GM06990 (cell line): ENCODE data around the gene TUBB4A.

Experiments used
- DNase-seq: peaks from one replicate; pipeline ENCODE4 v3.0.0-alpha.2; 2011; ENCODE audit not compliant: insufficient read length; ENCODE audit errors: extremely low read depth
- H3K27me3 ChIP-seq: replicated peaks from 2 replicates; pipeline ENCODE4 v1.6.0; 2011; ENCODE audit warnings: low read length; ENCODE audit not compliant: control insufficient read depth, insufficient read depth
- H3K36me3 ChIP-seq: 2 replicates; pipeline ENCODE4 v1.5.1; 2011; ENCODE audit warnings: low read length; ENCODE audit not compliant: control insufficient read depth, insufficient read depth
- H3K4me3 ChIP-seq: replicated peaks from 2 replicates; pipeline ENCODE4 v1.5.1; 2011; ENCODE audit warnings: low read depth, mild to moderate bottlenecking, control low read depth, low read length
- TF ChIP-seq, protein P1 (sequence below): IDR thresholded peaks from 2 replicates; pipeline ENCODE4 v1.5.1; 2011; ENCODE audit warnings: low read length, control low read depth, mild to moderate bottlenecking, inconsistent platforms; ENCODE audit not compliant: insufficient read depth, poor library complexity, severe bottlenecking

The TUBB4A gene

DNA sequence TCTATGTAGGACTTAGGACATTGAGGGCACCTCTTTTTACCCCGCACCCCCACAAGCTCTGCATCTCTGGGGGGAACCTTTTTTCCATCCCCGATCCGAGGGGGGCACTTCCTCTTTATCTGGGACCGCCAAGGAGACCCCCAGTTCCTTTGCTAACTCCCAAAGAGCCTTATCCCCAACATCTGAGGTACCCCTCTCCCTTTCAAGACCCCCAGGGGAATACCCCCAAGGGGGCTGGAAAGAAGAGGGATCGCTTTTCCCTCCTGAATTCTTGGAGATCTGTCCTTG lies 29.8 kb upstream of the TUBB4A start:
- DNase-seq: no peak
- TF ChIP-seq, protein P1, sequence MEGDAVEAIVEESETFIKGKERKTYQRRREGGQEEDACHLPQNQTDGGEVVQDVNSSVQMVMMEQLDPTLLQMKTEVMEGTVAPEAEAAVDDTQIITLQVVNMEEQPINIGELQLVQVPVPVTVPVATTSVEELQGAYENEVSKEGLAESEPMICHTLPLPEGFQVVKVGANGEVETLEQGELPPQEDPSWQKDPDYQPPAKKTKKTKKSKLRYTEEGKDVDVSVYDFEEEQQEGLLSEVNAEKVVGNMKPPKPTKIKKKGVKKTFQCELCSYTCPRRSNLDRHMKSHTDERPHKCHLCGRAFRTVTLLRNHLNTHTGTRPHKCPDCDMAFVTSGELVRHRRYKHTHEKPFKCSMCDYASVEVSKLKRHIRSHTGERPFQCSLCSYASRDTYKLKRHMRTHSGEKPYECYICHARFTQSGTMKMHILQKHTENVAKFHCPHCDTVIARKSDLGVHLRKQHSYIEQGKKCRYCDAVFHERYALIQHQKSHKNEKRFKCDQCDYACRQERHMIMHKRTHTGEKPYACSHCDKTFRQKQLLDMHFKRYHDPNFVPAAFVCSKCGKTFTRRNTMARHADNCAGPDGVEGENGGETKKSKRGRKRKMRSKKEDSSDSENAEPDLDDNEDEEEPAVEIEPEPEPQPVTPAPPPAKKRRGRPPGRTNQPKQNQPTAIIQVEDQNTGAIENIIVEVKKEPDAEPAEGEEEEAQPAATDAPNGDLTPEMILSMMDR: no peak

DNA sequence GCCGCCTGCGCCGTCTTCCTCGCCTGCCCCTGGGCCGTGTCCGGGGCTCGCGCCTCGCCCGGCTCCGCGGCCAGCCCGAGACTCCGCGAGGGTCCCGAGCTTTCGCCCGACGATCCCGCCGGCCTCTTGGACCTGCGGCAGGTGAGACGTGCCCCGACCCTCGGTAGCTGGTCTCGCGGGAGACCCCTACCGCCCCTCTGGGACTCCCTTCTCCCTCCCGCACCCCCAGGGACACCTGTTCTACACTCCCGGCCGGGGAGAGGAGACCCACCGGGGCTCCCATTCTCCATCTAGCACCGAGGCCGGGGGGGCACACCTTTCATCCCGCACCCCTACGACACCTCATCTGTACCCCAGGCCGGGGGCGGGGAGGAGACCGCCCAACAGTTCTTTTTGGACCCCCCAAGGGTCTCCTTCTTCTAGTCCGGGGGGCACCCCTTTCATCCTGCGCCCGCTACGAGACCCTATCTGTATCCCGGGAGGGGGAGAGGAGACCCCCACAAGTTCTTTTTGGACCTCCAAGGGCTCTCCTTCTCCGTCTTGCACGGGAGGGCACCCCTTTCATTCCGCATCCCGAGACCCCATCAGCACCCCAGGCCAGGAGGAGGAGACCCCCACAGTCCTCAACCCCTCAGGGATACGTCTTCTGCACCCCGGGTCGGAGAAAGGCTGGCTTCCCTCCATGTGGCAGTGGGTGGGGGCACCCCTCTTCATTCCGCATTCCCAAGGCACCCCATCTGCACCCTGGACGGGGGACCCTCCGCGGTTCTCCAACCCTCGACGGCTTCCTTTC lies 29.2 kb upstream of the TUBB4A start:
- DNase-seq: no peak
- TF ChIP-seq, protein P1: no peak
- peaks cover 14% of the 10 kb centered on the region for H3K36me3 ChIP-seq
- peak overlapping the region; percentile 98 for H3K4me3 ChIP-seq
- no peaks in the 10 kb centered on the region for H3K27me3 ChIP-seq

More for the DNA sequence above, 29.8 kb upstream of the TUBB4A start:
- peaks cover 14% of the 10 kb centered on the region for H3K36me3 ChIP-seq
- no peaks in the 10 kb centered on the region for H3K27me3 ChIP-seq
- peak overlapping the region; percentile 98 for H3K4me3 ChIP-seq

DNA sequence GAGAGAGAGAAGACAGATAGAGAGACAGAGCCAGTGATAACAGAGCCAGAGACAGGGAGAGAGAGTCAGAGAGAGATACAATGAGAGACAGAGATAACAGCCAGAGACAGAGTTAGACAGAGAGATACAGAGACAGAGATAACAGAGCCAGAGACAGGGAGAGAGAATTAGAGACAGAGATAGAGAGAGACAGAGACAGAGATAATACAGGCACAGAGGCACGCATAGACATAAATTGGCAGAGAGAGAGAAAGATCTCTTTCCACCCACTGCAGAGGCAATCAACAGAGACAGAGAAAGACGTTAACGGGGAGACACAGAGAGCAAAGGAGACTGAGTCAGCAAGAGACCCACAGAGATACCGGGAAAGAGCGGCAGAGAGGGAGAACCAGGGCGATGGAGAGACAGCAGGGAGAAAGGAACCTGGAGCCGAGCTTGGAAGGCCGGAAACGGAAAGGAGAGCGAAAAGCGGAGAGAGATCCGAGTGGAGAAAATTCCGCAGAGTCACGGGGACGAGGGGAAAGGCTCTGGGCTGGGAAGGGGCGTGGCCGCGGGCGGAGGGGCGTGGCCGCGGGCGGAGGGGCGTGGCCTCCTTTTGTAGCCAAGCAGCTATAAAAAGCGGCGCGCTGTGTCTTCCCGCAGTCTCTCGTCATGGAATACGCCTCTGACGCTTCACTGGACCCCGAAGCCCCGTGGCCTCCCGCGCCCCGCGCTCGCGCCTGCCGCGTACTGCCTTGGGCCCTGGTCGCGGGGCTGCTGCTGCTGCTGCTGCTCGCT lies 28.5 kb upstream of the TUBB4A start, which contains the start of gene TNFSF9:
TNFSF9 (plus strand) TSS at position 641 of the 777 bp plus-strand sequence; CDS start at position 652, 11 bp downstream.
- TF ChIP-seq, protein P1: no peak
- DNase-seq: peak; percentile 91
- Histone ChIP-seq H3K4me3 (peak within 1 kb of the TSS; percentile 98), H3K36me3 (peaks cover 11% of the 10 kb centered on the region), H3K27me3 (no peaks in the 10 kb centered on the region)

DNA sequence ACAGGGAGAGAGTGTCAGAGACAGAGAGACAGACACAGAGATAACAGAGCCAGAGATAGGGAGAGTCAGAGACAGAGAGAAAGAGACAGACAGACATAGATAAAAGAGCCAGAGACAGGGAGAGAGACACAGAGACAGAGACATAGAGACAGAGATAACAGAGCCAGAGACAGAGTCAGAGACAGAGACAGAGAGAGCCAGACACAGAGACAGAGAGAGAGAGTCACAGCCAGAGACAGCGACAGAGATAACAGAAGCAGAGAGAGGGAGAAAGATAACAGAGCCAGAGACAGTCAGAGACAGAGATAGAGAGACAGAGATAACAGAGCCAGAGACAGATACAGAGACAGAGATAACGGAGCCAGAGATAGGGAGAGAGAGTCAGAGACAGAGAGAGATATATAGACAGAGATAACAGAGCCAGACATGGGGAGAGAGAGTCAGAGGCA lies 27.9 kb upstream of the TUBB4A start:
- Histone ChIP-seq H3K4me3 (peak overlapping the region; percentile 98), H3K27me3 (no peaks in the 10 kb centered on the region), H3K36me3 (peaks cover 9% of the 10 kb centered on the region)
- DNase-seq: no peak
- TF ChIP-seq, protein P1: no peak

DNA sequence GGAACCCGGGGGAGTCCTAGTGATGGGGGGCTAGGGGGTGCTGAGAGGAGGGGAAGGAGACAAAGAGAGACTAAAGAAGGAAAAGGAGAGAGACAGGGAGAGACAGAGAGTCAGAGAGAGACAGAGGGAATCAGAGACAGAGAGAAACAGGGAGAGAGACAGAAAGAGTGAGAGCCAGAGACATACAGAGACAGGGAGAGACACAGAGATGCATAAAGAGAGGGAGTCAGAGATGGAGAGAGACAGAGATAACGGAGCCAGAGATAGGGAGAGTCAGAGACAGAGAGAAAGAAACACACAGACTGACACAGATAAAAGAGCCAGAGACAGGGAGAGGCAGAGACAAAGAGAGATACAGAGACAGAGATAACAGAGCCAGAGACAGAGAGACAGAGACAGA lies 27.2 kb upstream of the TUBB4A start:
- no peak for DNase-seq
- TF ChIP-seq, protein P1: no peak
- H3K4me3 ChIP-seq: peak overlapping the region; percentile 46
- H3K27me3 ChIP-seq: no peaks in the 10 kb centered on the region
- H3K36me3 ChIP-seq: peaks cover 3% of the 10 kb centered on the region; the same call in 1 of the 2 replicates
